Body of pancreas (tissue), 4 donors: ENCODE results near the gene ADGRB3. TPM values are rescaled to one million over a fixed set of nuclear protein-coding genes. Genes with fewer than 3 reads are reported as not detected.

ENCODE experiments used
- ATAC-seq: fragments of 150-250 bp; one replicate; pipeline ENCODE4 v1.9.1; 2016
- DNase-seq, 4 donors: peaks; one replicate each; pipeline ENCODE4 v3.0.0-alpha.2; 2019
- H3K27ac ChIP-seq, 4 donors: fragments of 200-600 bp; sonication (generic); 1 replicate in 3 of 4; 2 replicates in 1 of 4; pipeline versions ENCODE4 v1.5.1 to v1.6.1; 2016 to 2019; ENCODE audit warnings: mild to moderate bottlenecking in 1 of 4, mixed read lengths in 1 of 4, moderate library complexity in 1 of 4
- H3K27me3 ChIP-seq, 2 donors: fragments of 200-600 bp; sonication (generic); one replicate each; pipeline ENCODE4 v1.6.0; 2016; ENCODE audit warnings: mild to moderate bottlenecking in 1 of 2
- H3K36me3 ChIP-seq, 2 donors: fragments of 200-600 bp; sonication (generic); replicated peaks in 1 of 2; 2 replicates each; pipeline ENCODE4 v1.5.1; 2016; ENCODE audit warnings: low read depth in 2 of 2; ENCODE audit not compliant: insufficient read depth in 1 of 2
- H3K4me1 ChIP-seq: fragments of 200-600 bp; sonication (generic); one replicate; pipeline ENCODE4 v1.6.0; 2016
- H3K4me3 ChIP-seq, 2 donors: fragments of 200-600 bp; sonication (generic); 1 replicate in 1 of 2; 2 replicates in 1 of 2; pipeline ENCODE4 v1.5.1; 2016 to 2019
- H3K9me3 ChIP-seq, 3 donors: fragments of 200-600 bp; sonication (generic); 1 replicate in 2 of 3; 2 replicates in 1 of 3; pipeline ENCODE4 v1.5.1; 2016
- CTCF ChIP-seq, 7 experiments: fragments of 450-650 bp in 4 of 7; fragments of 200-600 bp in 3 of 7; sonication (generic) in 3 of 7; IDR thresholded peaks; one replicate each; pipeline ENCODE4 v1.5.1; 2016 to 2019; ENCODE audit warnings: antibody characterized with exemption in 7 of 7
- POLR2A ChIP-seq, 3 donors: fragments of 450-650 bp; IDR thresholded peaks; one replicate each; pipeline ENCODE4 v1.6.1; 2016; ENCODE audit warnings: antibody characterized with exemption in 3 of 3, mild to moderate bottlenecking in 2 of 3
- WGBS, 2 donors: methylation state at CpG; one replicate each; pipeline ENCODE4 v1.1.5; 2017; 5-methylcytosine and 5-hydroxymethylcytosine counted together
- intact Hi-C: fragments of 100-400 bp; cut with DNase I; formaldehyde crosslinking; loops from one replicate; pipeline ENCODE4 v1.15.1; 2023
- total RNA-seq, 2 donors: library from RNA; depleted of rRNA; stranded (reverse); fragments of >200 nt; gene quantifications; one replicate each; pipeline ENCODE4 v1.1.0, GENCODE V29; 2016

ADGRB3 gene
- total RNA-seq, 2 donors from 2014 or later: under 0.01 to 1.3 TPM

DNA sequence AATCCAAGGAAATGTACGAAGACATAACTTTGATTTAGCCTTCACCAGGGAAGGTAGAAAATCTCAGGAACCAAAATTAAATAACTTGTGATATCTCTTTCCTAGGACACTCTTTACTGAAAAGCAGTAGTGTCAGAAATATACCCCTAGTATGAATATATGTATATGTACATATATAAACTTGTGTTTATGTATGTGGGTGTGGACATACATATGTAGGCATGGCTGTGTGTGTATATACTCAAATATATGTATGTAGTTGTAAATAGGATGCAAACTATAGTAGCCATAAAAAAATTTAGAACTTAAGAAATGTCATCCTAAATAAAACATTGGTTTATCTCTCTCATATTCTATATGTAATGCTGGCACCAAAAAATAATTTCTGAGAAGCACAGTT is 500.8 kb downstream of the ADGRB3 start:
- 40 to 50% methylated on average over 1 of the region's 1 CpG for WGBS, 2 donors
- intact Hi-C loops: no loop called here
- H3K36me3 ChIP-seq: no peaks in the 10 kb centered on the region
- H3K4me3 ChIP-seq: no peak overlapping the region
- TF ChIP-seq POLR2A (IDR thresholded peaks at IDR 0.05) (no peak), CTCF (IDR thresholded peaks at IDR 0.05) (no peak)
- H3K27ac ChIP-seq: no peak overlapping the region
- no peaks in the 10 kb centered on the region for H3K9me3 ChIP-seq
- no peaks in the 10 kb centered on the region for H3K27me3 ChIP-seq
- H3K4me1 ChIP-seq: no peaks in the 10 kb centered on the region
- DNase-seq (no peak), ATAC-seq (no peak)

DNA sequence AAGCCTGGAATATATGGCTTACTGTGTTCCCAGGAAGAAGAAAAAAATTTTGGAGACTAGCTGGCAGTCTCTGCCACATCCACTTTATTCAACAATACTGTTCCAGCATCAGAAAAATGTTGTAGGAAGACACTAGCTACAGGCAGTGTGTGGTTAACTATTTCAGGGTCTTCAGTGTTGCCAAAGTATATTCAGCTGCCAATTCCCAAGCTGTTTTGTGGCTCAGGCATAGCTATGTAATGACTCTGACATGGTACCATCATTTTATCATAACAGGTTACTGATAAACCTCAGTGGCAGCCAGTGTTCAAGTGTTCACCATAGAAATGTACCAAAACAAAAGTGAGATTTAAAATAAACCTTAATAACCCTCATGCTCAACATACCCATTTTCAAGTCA is 503.1 kb downstream of the ADGRB3 start:
- no peaks in the 10 kb centered on the region for H3K36me3 ChIP-seq
- H3K4me1 ChIP-seq: no peaks in the 10 kb centered on the region
- no peak overlapping the region for H3K27ac ChIP-seq
- TF ChIP-seq POLR2A (IDR thresholded peaks at IDR 0.05) (no peak), CTCF (IDR thresholded peaks at IDR 0.05) (no peak)
- no peak for ATAC-seq
- H3K27me3 ChIP-seq: no peaks in the 10 kb centered on the region
- H3K4me3 ChIP-seq: no peak overlapping the region
- no peaks in the 10 kb centered on the region for H3K9me3 ChIP-seq
- intact Hi-C loops: no loop called here
- DNase-seq: no peak

DNA sequence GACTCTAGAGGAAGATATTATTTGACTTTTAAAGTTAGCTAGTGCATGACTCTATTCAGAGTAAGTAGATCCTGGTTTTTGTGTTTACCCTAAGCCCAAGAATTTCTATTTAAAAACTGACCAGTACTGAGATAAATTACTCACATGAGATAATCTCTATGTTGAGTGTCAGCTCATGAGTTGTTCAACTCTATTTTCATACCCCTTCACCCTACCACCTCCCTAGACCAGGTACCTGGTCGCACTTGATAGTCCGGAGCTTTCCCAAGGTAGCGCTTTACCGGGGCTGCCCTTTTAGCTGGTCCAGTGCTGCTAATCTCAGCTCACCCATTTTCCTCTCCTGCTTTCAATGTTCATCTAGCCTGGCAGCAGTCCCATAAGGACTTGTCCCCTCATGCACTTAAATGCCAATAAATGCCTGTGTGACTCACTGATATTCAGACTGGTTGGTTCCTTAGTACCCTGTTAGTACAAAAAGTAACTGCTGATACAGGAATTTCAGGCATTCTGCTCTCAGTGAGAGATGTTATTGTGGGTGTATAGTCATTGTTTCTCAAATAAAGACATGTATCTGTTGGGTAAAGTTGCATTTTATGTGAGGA is 503.9 kb downstream of the ADGRB3 start:
- no peaks in the 10 kb centered on the region for H3K4me1 ChIP-seq

GRCh38 chr6:69145062-69145461 is 510.0 kb downstream of the ADGRB3 start:
- H3K4me3 ChIP-seq: no peak overlapping the region
- H3K27me3 ChIP-seq: no peaks in the 10 kb centered on the region
- H3K27ac ChIP-seq: no peak overlapping the region
- no peaks in the 10 kb centered on the region for H3K36me3 ChIP-seq
- no peak for TF ChIP-seq POLR2A (IDR thresholded peaks at IDR 0.05)
- TF ChIP-seq CTCF (IDR thresholded peaks at IDR 0.05): no peak
- WGBS, 2 donors: 67 to 72% methylated on average over 4 to 6 of the region's 6 CpGs
- no peaks in the 10 kb centered on the region for H3K4me1 ChIP-seq
- ATAC-seq: no peak
- intact Hi-C loops: no loop called here
- H3K9me3 ChIP-seq: no peaks in the 10 kb centered on the region
- DNase-seq: no peak

More for the DNA sequence above, 503.9 kb downstream of the ADGRB3 start:
- no peaks in the 10 kb centered on the region for H3K36me3 ChIP-seq
- no peaks in the 10 kb centered on the region for H3K27me3 ChIP-seq
- no peak overlapping the region for H3K4me3 ChIP-seq
- ATAC-seq (no peak), DNase-seq (no peak)
- H3K9me3 ChIP-seq: no peaks in the 10 kb centered on the region
- 75 to 86% methylated on average over 4 of the region's 4 CpGs for WGBS, 2 donors
- H3K27ac ChIP-seq: no peak overlapping the region
- intact Hi-C loops: no loop called here
- TF ChIP-seq CTCF (IDR thresholded peaks at IDR 0.05) (no peak), POLR2A (IDR thresholded peaks at IDR 0.05) (no peak)

- no peak for TF ChIP-seq CTCF (IDR thresholded peaks at IDR 0.05)
- no peak for TF ChIP-seq POLR2A (IDR thresholded peaks at IDR 0.05)
- intact Hi-C loops: no loop called here
- no peak for DNase-seq
- WGBS, 2 donors: 64 to 71% methylated on average over 1 of the region's 1 CpG
- ATAC-seq: no peak
- H3K27me3 ChIP-seq: no peaks in the 10 kb centered on the region
- H3K36me3 ChIP-seq: no peaks in the 10 kb centered on the region
- no peak overlapping the region for H3K27ac ChIP-seq
- no peaks in the 10 kb centered on the region for H3K9me3 ChIP-seq
- H3K4me3 ChIP-seq: no peak overlapping the region
- no peaks in the 10 kb centered on the region for H3K4me1 ChIP-seq
Observed at GRCh38 chr6:69146385-69146784, 511.3 kb downstream of the ADGRB3 start.
